HG03159 (cell line): ENCODE data around the gene TRPM2.

Experiments used
- ATAC-seq: cut with Tn5 transposase; IDR thresholded peaks from one replicate; pipeline ENCODE4 v1.9.1; 2021; ENCODE audit warnings: mild to moderate bottlenecking, moderate library complexity; ENCODE audit not compliant: unreplicated experiment

TRPM2 gene

GRCh38 chr21:44439211-44439600 lies 85.8 kb downstream of the TRPM2 start:
- no peak for ATAC-seq

DNA sequence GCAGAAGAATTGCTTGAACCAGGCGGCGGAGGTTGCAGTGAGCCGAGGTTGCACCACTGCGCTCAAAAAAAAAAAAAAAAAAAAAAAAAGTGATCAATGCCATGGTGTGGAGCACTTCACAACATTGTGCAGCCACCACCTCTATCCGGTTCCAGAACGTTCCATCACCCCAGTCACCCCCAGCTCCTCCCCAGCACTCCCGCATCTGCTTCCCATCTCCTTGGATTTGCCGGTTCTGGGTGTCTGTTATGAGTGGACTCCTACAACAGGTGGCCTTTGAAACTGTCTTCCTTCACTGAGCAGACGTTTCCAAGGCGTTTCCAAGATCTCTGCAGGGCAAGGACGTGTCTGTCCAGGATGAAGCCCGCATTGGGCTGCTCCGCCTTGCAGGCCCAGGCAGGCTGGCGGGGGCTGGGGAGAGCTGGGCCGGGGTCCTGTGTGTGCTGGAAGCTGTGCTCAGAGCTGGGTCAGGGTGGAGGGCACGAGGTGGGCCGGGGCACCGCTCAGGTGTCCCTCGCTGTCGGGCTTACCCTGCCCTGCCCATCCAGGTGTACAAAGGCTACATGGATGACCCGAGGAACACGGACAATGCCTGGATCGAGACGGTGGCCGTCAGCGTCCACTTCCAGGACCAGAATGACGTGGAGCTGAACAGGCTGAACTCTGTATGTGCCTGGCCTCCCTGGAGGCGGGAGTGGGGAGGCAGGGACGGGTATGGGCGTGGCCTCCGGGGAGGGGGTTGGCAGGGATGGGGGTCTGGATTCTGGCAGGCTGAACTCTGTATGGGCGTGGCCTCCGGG lies 87.0 kb downstream of the TRPM2 start:
- ATAC-seq: no peak

- ATAC-seq: no peak
Observed at GRCh38 chr21:44441041-44441400, 87.6 kb downstream of the TRPM2 start.

DNA sequence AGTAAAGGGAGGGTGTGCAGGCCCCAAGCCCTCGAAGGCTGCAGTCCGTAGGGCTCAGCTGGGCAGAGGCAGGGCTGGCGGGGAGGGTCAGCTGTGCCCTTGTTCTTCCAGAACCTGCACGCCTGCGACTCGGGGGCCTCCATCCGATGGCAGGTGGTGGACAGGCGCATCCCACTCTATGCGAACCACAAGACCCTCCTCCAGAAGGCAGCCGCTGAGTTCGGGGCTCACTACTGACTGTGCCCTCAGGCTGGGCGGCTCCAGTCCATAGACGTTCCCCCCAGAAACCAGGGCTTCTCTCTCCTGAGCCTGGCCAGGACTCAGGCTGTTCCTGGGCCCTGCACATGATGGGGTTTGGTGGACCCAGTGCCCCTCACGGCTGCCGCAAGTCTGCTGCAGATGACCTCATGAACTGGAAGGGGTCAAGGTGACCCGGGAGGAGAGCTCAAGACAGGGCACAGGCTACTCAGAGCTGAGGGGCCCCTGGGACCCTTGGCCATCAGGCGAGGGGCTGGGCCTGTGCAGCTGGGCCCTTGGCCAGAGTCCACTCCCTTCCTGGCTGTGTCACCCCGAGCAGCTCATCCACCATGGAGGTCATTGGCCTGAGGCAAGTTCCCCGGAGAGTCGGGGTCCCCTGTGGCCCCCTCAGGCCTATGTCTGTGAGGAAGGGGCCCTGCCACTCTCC lies 88.3 kb downstream of the TRPM2 start:
- no peak for ATAC-seq

GRCh38 chr21:44442266-44443125 lies 89.1 kb downstream of the TRPM2 start:
- no peak for ATAC-seq

GRCh38 chr21:44443291-44443890 lies 90.0 kb downstream of the TRPM2 start:
- no peak for ATAC-seq

DNA sequence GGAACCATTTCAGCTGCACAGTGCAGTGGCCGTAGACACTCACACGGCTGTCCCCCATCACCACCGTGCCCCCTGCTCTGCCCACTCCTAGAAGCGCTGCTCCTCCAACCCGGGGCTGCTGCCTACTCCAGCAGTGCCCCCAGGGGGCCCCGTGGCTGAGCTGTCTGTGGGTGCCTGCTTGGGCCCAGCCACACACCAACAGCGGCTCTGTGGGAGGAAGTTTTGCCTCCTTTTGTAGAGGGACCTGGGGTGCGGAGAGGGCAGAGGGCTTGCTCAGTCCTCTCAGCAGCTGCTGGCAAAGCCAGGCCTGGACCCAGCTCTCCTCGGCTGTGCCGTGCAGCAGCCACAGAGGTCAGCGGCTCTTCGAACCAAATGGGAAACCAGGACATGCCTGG lies 90.5 kb downstream of the TRPM2 start:
- ATAC-seq: no peak

DNA sequence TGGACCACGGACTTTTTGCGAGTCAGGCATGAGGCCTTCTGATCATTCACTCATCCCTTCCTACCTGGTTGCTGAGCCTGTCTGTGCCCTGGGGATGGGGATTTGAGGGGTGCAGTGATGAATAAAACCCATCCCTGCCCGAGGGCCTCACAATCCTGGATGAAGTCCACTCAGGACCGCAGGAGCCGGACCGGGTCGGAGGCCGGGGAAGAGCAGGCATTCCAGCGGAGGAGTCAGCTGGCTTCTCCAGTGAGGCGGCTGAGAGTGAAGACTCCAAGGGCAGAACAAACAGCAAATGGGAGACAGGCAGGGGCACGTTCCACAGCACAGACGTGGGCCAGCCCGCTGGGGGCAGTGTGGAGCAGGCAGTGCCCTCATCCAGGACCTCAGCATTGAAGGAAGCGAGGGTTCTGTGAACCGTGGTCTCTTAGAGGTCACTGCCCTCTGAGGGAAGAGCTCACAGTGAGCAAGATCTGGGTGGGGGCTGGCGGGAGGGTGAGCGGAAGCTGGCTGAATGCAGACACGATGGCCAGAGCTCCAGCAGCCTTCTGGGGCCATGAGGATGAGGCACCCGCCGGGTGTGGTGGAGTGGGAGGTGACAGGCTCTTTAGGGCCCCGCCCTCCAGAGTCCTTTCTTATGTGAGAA lies 91.0 kb downstream of the TRPM2 start:
- ATAC-seq: no peak

- ATAC-seq: no peak
Observed at GRCh38 chr21:44445145-44445812, 91.9 kb downstream of the TRPM2 start.

- ATAC-seq: no peak
Observed at GRCh38 chr21:44448651-44449131, 95.3 kb downstream of the TRPM2 start.

DNA sequence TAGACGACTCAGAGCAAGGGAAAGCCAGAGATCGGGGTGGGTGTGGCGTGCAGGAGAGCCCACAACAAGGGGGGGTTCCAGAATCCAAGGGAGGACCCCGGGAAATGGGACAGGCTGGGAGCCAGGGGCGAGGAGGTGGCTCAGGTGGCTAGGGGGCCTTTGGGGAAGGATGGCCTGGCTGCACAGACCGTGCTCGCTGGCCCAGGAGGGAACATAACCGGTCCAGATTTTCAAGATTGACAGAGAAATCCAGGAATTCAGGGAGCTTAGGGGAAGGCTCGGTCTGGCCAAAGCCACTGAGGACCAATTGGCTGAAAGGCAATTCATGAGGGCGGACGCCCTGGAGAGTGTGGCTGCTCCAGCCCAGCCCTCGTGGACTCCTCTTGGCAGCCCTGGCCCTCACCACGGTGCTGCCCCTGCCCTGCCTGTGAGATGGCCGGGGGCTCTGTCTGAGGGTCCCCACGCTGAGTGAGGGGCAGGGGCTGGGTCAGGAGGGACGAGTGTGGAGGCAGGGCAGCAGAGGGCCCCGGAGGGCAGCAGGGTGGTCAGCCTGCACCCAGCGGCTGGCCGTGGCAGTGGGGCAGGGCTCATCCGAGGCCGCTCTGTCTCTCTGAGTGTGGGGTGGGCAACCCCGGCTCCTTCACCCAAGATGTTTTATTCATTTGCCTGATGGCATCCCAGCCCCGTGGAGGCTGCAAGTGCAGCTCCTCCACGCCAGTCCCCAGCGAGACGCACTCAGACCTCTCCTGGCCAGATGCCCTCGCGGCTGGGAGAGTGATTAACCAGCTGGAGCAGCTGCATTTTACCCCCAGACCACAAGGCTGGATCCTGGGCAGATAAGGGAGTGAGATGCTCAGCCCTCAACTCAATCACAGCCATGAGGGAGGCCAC lies 96.3 kb downstream of the TRPM2 start:
- ATAC-seq: no peak

GRCh38 chr21:44450402-44450801 lies 97.0 kb downstream of the TRPM2 start:
- ATAC-seq: no peak

DNA sequence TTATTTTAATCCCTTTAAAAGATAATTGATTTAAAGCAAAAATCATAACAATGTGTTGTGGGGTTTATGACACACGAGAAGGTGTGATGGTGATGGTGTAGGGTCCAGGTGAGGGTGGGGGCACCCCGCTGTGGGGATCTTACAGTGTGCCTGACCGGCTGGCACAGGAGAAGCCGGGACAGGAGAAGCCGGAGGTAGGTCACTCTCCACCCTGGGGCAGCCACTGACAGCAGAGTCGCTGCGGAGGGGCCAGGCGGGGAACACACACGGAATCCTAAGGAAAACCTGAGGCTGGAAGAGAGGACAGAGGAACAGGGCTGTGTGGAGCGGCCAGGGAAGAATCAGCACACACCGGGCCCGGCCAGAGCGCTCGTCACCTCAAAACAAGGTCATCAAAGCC lies 97.6 kb downstream of the TRPM2 start:
- no peak for ATAC-seq

GRCh38 chr21:44453120-44453519 lies 99.7 kb downstream of the TRPM2 start:
- no peak for ATAC-seq

DNA sequence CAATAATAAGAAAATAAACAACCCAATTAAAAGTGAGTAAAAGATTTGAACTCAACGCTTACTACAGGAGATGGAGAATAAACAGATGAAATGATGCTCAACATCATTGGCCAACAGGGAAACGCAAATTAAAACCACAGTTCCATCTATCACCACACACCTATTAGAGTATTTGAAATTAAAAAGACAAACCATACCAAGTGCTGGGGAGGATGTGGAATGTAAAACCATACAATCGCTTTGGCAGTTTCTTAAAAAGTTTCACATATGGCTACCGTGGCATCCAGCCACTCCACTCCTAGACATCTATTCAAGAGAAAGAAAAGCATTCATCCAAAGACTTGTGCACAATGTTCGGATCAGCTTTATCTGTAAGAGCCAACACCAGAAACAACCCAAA lies 100.6 kb downstream of the TRPM2 start:
- ATAC-seq: no peak

- ATAC-seq: no peak
Observed at GRCh38 chr21:44454747-44455523, 101.5 kb downstream of the TRPM2 start, which contains the start of gene LRRC3. Gene LRRC3, plus strand, starts transcription at chr21:44455510. Its CDS starts 1,135 bp downstream, at chr21:44456645.

DNA sequence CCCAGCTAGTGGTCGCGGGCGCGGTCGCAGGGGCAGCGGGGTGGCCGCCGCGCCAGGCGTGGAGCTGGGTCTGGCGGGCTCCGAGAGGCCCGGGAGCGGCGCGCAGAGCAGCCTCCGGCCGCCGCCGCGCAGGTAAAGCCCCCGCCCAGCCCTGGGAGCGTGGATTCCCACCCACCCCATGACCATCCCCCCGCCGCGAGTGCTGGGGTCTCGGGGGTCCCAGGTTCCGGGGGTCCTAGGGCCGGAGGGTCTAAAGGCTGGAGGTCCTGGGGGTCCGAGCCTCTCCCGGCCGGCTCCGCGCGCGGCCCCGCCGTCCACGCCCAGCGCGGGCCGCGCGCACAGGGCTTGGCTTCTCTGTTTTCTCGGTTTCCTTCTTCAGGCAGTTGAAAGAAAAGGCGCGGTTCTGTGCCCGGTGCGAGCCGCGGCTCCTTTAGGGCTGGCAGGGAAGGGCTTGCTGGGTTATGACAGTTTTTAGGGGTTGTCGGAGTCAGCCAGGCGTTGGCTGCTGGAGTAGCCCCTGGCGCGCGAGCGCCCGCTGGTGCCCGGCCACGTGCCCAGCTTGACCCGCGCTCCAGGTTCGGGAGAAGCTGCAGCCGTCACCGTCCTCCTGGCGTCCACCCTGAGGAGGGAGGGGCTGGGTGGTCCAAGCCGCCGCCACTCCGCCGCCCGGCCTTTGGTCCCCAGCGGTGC lies 102.2 kb downstream of the TRPM2 start:
- ATAC-seq: no peak
